ENCODE results near the gene PTPN6. TPM values are rescaled to one million over a fixed set of nuclear protein-coding genes. Genes with fewer than 3 reads are reported as not detected.

Gene PTPN6
- total RNA-seq, 1 experiment from 2014 or later = 13.7 TPM

GRCh38 chr12:6947615-6948014 lies 3.5 kb upstream of the PTPN6 start:
- no peaks in the 10 kb centered on the region for H3K27me3 ChIP-seq (ENCODE audit: control insufficient read depth, insufficient read depth, low read length)
- no peaks in the 10 kb centered on the region; the same call in 1 of the 2 replicates for H3K36me3 ChIP-seq (ENCODE audit: control insufficient read depth, insufficient read depth, low read length)
- DNase-seq (ENCODE audit: low read depth, low spot score) (no peak), ATAC-seq (no peak)
- CTCF ChIA-PET = no interaction called here
- intact Hi-C loops (cut with micrococcal nuclease; ENCODE audit: unreplicated experiment) = loop anchor here (10.0 kb wide), 1 partner anchor 167 kb away; no protein-coding TSS in a partner anchor
- peaks cover 19% of the 10 kb centered on the region for H3K4me1 ChIP-seq (ENCODE audit: control insufficient read depth, insufficient read depth, low read length)
- POLR2A ChIA-PET = interaction anchor here (0.6 kb wide), 1 partner anchor 65 kb away, joined by 6 read pairs; no protein-coding TSS in a partner anchor
- H3K9me3 ChIP-seq (ENCODE audit: control insufficient read depth, insufficient read depth, low read depth, low read length) = no peaks in the 10 kb centered on the region
- no TSS peak for BruUV-seq (replicated peaks)
- no peak for TF ChIP-seq TCF7L2 (IDR thresholded peaks at IDR 0.05; ENCODE audit: low read depth, low read length)
- TF ChIP-seq CTCF (IDR thresholded peaks at IDR 0.05) = no peak
- TF ChIP-seq POLR2AphosphoS5 (IDR thresholded peaks at IDR 0.05; ENCODE audit: low read depth, low read length) = no peak
- no peak for TF ChIP-seq REST (IDR thresholded peaks at IDR 0.05; ENCODE audit: insufficient read depth in 1 of 2, low read depth in 2 of 2, low read length in 1 of 2)
- no peak for TF ChIP-seq SIN3A (IDR thresholded peaks at IDR 0.05; ENCODE audit: borderline replicate concordance, insufficient read depth, low read depth, low read length)
- no peak overlapping the region for H3K27ac ChIP-seq (ENCODE audit: low read length)
- H3K4me3 ChIP-seq (ENCODE audit: low read depth in 2 of 2, low read length in 2 of 2) = no peak overlapping the region
- in situ Hi-C loops (cut with HindIII; ENCODE audit: low pct_unique_long_range_greater_than_20kb, low sequenced_read_pairs) = no loop called here

- POLR2A ChIA-PET = interaction anchor here (0.7 kb wide), 1 partner anchor 19 kb away, joined by 4 read pairs; no protein-coding TSS in a partner anchor
Measured at GRCh38 chr12:6948873-6949594, 2.1 kb upstream of the PTPN6 start.

More at GRCh38 chr12:6948873-6949594, 2.1 kb upstream of the PTPN6 start:
- H3K4me3 ChIP-seq (ENCODE audit: low read depth in 2 of 2, low read length in 2 of 2) = no peak overlapping the region
- no peak for TF ChIP-seq CTCF (IDR thresholded peaks at IDR 0.05)
- no peak for TF ChIP-seq TCF7L2 (IDR thresholded peaks at IDR 0.05; ENCODE audit: low read depth, low read length)
- no peak for TF ChIP-seq POLR2AphosphoS5 (IDR thresholded peaks at IDR 0.05; ENCODE audit: low read depth, low read length)
- TF ChIP-seq REST (IDR thresholded peaks at IDR 0.05; ENCODE audit: insufficient read depth in 1 of 2, low read depth in 2 of 2, low read length in 1 of 2) = no peak
- TF ChIP-seq SIN3A (IDR thresholded peaks at IDR 0.05; ENCODE audit: borderline replicate concordance, insufficient read depth, low read depth, low read length) = no peak
- H3K27ac ChIP-seq (ENCODE audit: low read length) = no peak overlapping the region
- ATAC-seq = no peak
- no TSS peak for BruUV-seq (replicated peaks)
- H3K9me3 ChIP-seq (ENCODE audit: control insufficient read depth, insufficient read depth, low read depth, low read length) = no peaks in the 10 kb centered on the region
- CTCF ChIA-PET = interaction anchor here (0.7 kb wide), 1 partner anchor 16 kb away, joined by 3 read pairs; no protein-coding TSS in a partner anchor
- intact Hi-C loops (cut with micrococcal nuclease; ENCODE audit: unreplicated experiment) = loop anchor here (10.0 kb wide), 1 partner anchor 166 kb away; no protein-coding TSS in a partner anchor
- peaks cover 12% of the 10 kb centered on the region for H3K4me1 ChIP-seq (ENCODE audit: control insufficient read depth, insufficient read depth, low read length)
- DNase-seq (ENCODE audit: low read depth, low spot score) = no peak
- in situ Hi-C loops (cut with HindIII; ENCODE audit: low pct_unique_long_range_greater_than_20kb, low sequenced_read_pairs) = no loop called here
- H3K36me3 ChIP-seq (ENCODE audit: control insufficient read depth, insufficient read depth, low read length) = no peaks in the 10 kb centered on the region; the same call in 1 of the 2 replicates
- H3K27me3 ChIP-seq (ENCODE audit: control insufficient read depth, insufficient read depth, low read length) = no peaks in the 10 kb centered on the region

Measured in Panc1 (cell line).